Measurements from ENCODE around the gene TSHR.
"Not testable (repeated sequence)": the region's sequence is repeated elsewhere in the genome, so short reads cannot be mapped to it uniquely, and the experiment has no call there.

TSHR gene

DNA sequence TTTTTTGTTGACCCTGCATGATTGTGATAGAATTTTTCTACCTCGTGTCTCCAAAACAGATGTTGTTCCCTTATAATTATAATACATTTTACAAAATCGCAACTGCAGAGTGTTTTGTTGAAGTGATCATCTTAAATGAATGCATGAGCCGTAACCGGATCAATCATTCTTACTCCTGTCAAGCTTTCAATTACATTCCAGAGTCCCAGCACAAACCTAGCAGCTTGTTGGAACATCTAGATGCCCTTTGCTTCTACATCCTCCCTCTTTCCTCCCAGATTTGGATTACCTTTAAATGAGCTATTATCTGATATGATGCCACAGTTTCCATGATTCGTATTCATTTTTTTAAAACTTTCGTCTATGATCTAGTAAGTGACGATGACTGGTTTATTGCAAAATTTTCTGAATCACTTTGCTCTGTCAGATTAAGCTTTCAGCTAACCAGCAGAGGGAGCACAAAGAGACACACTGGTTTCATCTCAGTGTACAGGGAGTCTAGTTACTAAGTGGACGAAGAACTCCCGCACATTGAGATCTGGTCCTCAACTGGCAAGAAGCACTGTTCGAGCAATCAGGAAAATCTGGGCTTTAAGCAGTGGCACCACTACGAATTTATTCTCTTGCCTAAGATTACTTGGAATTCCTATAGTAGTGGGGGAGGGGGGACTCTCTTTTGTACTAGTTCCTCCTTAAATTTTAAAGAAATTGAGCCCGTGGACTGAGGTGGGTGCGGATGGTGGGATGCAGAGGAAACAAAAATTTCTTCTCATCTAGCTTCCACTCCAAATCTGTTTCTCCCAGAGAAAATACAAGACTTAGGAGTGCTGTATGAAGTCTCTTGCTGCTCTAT, 40.9 kb downstream of the TSHR start:
- Histone ChIP-seq H3K4me1 (ENCODE audit: control insufficient read depth, insufficient read depth, low read length, poor library complexity, severe bottlenecking) (no peaks in the 10 kb centered on the region), H3K36me3 (ENCODE audit: control insufficient read depth, insufficient read depth, low read length) (no peaks in the 10 kb centered on the region), H3K27ac (ENCODE audit: low read depth, low read length, severe bottlenecking) (no peak overlapping the region), H3K9me3 (ENCODE audit: control insufficient read depth, low read length) (no peaks in the 10 kb centered on the region), H3K4me3 (ENCODE audit: extremely low read depth, insufficient read depth, low read length, poor library complexity, severe bottlenecking) (no peak overlapping the region)
- 86 to 89% methylated on average over 6 to 7 of the region's 13 CpGs for WGBS, 2 experiments (ENCODE audit: insufficient coverage in 2 of 2)

DNA sequence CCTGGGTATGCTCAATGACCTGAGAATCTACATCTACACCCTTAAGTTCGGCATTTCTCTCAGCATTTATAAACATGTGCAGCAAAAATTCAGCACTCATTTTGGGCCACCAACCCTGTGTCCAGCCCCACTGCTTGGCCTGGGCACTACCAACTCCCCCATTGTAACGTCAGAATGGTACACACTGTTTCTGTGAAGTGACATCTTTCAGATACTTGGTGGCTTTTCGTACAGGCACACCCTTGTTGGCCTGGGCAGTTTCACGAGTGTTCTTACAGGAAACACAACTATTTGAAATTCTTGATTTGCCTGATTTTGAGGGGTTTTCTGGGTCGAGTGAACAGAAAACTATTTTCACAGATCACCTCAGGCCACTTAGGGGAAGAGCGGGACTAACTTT, 46.0 kb downstream of the TSHR start:
- Histone ChIP-seq H3K4me3 (ENCODE audit: extremely low read depth, insufficient read depth, low read length, poor library complexity, severe bottlenecking) (no peak overlapping the region), H3K4me1 (ENCODE audit: control insufficient read depth, insufficient read depth, low read length, poor library complexity, severe bottlenecking) (no peaks in the 10 kb centered on the region), H3K27ac (ENCODE audit: low read depth, low read length, severe bottlenecking) (no peak overlapping the region), H3K36me3 (ENCODE audit: control insufficient read depth, insufficient read depth, low read length) (no peaks in the 10 kb centered on the region), H3K9me3 (ENCODE audit: control insufficient read depth, low read length) (no peaks in the 10 kb centered on the region)
- WGBS, 2 experiments (ENCODE audit: insufficient coverage in 2 of 2): 82 to 84% methylated on average over 4 to 6 of the region's 6 CpGs

- WGBS, 2 experiments (ENCODE audit: insufficient coverage in 2 of 2): 60% methylated on average over 1 of the region's 1 CpG; no CpG with 5 or more reads in 1 of the 2 experiments
- Histone ChIP-seq H3K36me3 (ENCODE audit: control insufficient read depth, insufficient read depth, low read length) (no peaks in the 10 kb centered on the region), H3K4me1 (ENCODE audit: control insufficient read depth, insufficient read depth, low read length, poor library complexity, severe bottlenecking) (no peaks in the 10 kb centered on the region), H3K4me3 (ENCODE audit: extremely low read depth, insufficient read depth, low read length, poor library complexity, severe bottlenecking) (no peak overlapping the region), H3K27ac (ENCODE audit: low read depth, low read length, severe bottlenecking) (no peak overlapping the region), H3K9me3 (ENCODE audit: control insufficient read depth, low read length) (no peaks in the 10 kb centered on the region)
These were observed 49.2 kb downstream of the TSHR start for GRCh38 chr14:81004575-81004974.

GRCh38 chr14:81005540-81006228, 50.3 kb downstream of the TSHR start:
- Histone ChIP-seq H3K4me3 (ENCODE audit: extremely low read depth, insufficient read depth, low read length, poor library complexity, severe bottlenecking) (no peak overlapping the region), H3K27ac (ENCODE audit: low read depth, low read length, severe bottlenecking) (no peak overlapping the region), H3K36me3 (ENCODE audit: control insufficient read depth, insufficient read depth, low read length) (no peaks in the 10 kb centered on the region), H3K9me3 (ENCODE audit: control insufficient read depth, low read length) (no peaks in the 10 kb centered on the region), H3K4me1 (ENCODE audit: control insufficient read depth, insufficient read depth, low read length, poor library complexity, severe bottlenecking) (no peaks in the 10 kb centered on the region)
- WGBS, 2 experiments (ENCODE audit: insufficient coverage in 2 of 2): 89 to 100% methylated on average over 6 of the region's 8 CpGs

DNA sequence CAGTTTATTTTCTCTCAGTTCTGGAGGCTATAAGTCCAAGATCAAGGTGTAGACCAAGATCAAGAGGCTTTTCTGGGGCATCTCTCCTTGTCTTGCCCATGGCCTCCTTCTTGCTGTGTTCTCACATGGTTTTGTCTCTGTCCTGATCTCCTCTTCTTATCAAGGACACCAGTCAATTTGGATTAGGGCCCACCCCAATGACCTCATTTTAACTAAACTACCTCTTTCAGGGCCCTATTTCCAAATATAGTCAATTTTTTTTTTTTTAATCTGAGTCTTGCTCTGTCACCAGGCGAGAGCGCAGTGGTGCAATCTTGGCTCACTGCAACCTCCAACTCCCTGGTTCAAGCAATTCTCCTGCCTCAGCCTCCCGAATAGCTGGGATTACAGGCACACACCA, 50.8 kb downstream of the TSHR start:
- no peak overlapping the region for H3K27ac ChIP-seq (ENCODE audit: low read depth, low read length, severe bottlenecking)
- H3K9me3 ChIP-seq (ENCODE audit: control insufficient read depth, low read length): no peaks in the 10 kb centered on the region
- no peaks in the 10 kb centered on the region for H3K36me3 ChIP-seq (ENCODE audit: control insufficient read depth, insufficient read depth, low read length)
- H3K4me1 ChIP-seq (ENCODE audit: control insufficient read depth, insufficient read depth, low read length, poor library complexity, severe bottlenecking): no peaks in the 10 kb centered on the region
- H3K4me3 ChIP-seq (ENCODE audit: extremely low read depth, insufficient read depth, low read length, poor library complexity, severe bottlenecking): no peak overlapping the region
- 100% methylated on average over 2 of the region's 3 CpGs; no CpG with 5 or more reads in 1 of the 2 experiments for WGBS, 2 experiments (ENCODE audit: insufficient coverage in 2 of 2)

DNA sequence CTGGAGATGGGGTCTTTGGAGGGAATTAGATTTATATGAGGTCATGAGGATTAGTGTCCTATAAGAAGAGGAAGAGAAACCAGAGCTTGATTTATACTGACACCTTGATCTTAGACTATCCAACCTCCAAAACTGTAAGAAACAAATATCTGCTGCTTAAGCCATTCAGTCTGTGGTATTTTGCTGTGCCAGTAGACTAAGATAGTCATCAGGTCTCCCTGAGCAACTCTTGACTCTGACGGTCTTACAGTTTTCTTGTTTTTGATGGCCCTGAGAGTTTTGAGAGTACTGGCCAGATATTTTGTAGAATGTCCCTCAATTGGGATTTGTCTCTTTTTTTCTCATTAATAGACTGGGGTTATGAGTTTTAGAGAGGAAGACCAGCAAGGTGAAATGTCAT, 51.7 kb downstream of the TSHR start:
- no peak overlapping the region for H3K27ac ChIP-seq (ENCODE audit: low read depth, low read length, severe bottlenecking)
- 83% methylated on average over 1 of the region's 1 CpG; no CpG with 5 or more reads in 1 of the 2 experiments for WGBS, 2 experiments (ENCODE audit: insufficient coverage in 2 of 2)
- no peaks in the 10 kb centered on the region for H3K9me3 ChIP-seq (ENCODE audit: control insufficient read depth, low read length)
- H3K4me3 ChIP-seq (ENCODE audit: extremely low read depth, insufficient read depth, low read length, poor library complexity, severe bottlenecking): no peak overlapping the region
- H3K4me1 ChIP-seq (ENCODE audit: control insufficient read depth, insufficient read depth, low read length, poor library complexity, severe bottlenecking): no peaks in the 10 kb centered on the region
- no peaks in the 10 kb centered on the region for H3K36me3 ChIP-seq (ENCODE audit: control insufficient read depth, insufficient read depth, low read length)

DNA sequence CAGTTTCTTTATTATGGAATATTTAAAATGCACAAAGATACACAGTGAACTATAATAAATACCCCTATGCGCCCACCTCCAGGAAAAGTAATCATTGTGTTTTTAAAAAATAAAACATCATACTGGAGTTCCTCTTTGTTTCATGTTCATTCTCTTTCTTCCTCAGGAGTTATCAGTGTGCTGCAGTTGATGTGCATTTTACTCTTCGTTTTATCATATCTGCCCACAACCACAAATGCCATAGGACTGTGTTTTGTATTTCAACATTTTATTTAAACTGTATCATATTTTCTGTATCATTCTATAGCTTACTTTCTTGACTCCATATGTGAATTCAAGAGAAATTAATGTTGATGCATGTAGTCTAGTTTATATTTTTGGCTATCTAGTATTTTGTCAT, 53.9 kb downstream of the TSHR start:
- Histone ChIP-seq H3K27ac (ENCODE audit: low read depth, low read length, severe bottlenecking) (no peak overlapping the region), H3K36me3 (ENCODE audit: control insufficient read depth, insufficient read depth, low read length) (no peaks in the 10 kb centered on the region), H3K9me3 (ENCODE audit: control insufficient read depth, low read length) (no peaks in the 10 kb centered on the region), H3K4me3 (ENCODE audit: extremely low read depth, insufficient read depth, low read length, poor library complexity, severe bottlenecking) (no peak overlapping the region), H3K4me1 (ENCODE audit: control insufficient read depth, insufficient read depth, low read length, poor library complexity, severe bottlenecking) (no peaks in the 10 kb centered on the region)
- no CpG with 5 or more reads among the region's 2 CpGs for WGBS, 2 experiments (ENCODE audit: insufficient coverage in 2 of 2)

DNA sequence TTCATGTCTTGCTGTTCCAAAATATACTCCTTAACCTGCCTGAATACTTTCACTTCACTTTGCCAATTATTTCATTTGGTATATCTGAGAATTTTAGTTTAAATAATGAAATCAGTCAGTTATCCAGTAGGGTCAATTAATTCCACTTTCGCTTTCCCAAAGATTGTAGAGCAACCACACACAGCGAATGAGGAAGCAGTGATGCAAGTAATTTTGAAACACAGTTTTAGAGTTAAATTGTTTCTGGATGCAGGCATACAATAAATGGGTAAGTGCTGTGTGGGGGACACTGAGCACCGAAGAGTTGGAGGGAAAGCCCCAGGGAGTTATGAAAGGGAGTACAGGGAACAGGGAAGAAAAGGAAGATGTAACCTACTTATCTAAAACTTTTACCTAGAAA, 62.8 kb downstream of the TSHR start:
- no peak overlapping the region for H3K27ac ChIP-seq (ENCODE audit: low read depth, low read length, severe bottlenecking)
- no peaks in the 10 kb centered on the region for H3K36me3 ChIP-seq (ENCODE audit: control insufficient read depth, insufficient read depth, low read length)
- no peaks in the 10 kb centered on the region for H3K9me3 ChIP-seq (ENCODE audit: control insufficient read depth, low read length)
- WGBS, 2 experiments (ENCODE audit: insufficient coverage in 2 of 2): 94 to 100% methylated on average over 2 to 3 of the region's 3 CpGs
- no peak overlapping the region for H3K4me3 ChIP-seq (ENCODE audit: extremely low read depth, insufficient read depth, low read length, poor library complexity, severe bottlenecking)
- no peaks in the 10 kb centered on the region for H3K4me1 ChIP-seq (ENCODE audit: control insufficient read depth, insufficient read depth, low read length, poor library complexity, severe bottlenecking)

- Histone ChIP-seq H3K9me3 (ENCODE audit: control insufficient read depth, low read length) (no peaks in the 10 kb centered on the region), H3K4me1 (ENCODE audit: control insufficient read depth, insufficient read depth, low read length, poor library complexity, severe bottlenecking) (no peaks in the 10 kb centered on the region), H3K27ac (ENCODE audit: low read depth, low read length, severe bottlenecking) (no peak overlapping the region), H3K4me3 (ENCODE audit: extremely low read depth, insufficient read depth, low read length, poor library complexity, severe bottlenecking) (no peak overlapping the region), H3K36me3 (ENCODE audit: control insufficient read depth, insufficient read depth, low read length) (no peaks in the 10 kb centered on the region)
- WGBS, 2 experiments (ENCODE audit: insufficient coverage in 2 of 2): 83 to 100% methylated on average over 1 of the region's 1 CpG
These were observed 63.3 kb downstream of the TSHR start for GRCh38 chr14:81018684-81019083.

- H3K4me1 ChIP-seq (ENCODE audit: control insufficient read depth, insufficient read depth, low read length, poor library complexity, severe bottlenecking); H3K4me3 ChIP-seq (ENCODE audit: extremely low read depth, insufficient read depth, low read length, poor library complexity, severe bottlenecking); H3K9me3 ChIP-seq (ENCODE audit: control insufficient read depth, low read length); H3K27ac ChIP-seq (ENCODE audit: low read depth, low read length, severe bottlenecking); H3K36me3 ChIP-seq (ENCODE audit: control insufficient read depth, insufficient read depth, low read length): not testable (repeated sequence)
- 68% methylated on average over 2 of the region's 2 CpGs; no CpG with 5 or more reads in 1 of the 2 experiments for WGBS, 2 experiments (ENCODE audit: insufficient coverage in 2 of 2)
These were observed 63.7 kb downstream of the TSHR start for GRCh38 chr14:81019113-81019512.

Measured in mesodermal cell (in vitro differentiated cells).